GM18909 (cell line): Measurements from ENCODE around the gene SLFN5.
"Not testable (repeated sequence)": the region's sequence is repeated elsewhere in the genome, so short reads cannot be mapped to it uniquely, and the experiment has no call there.

ENCODE experiments used
- ATAC-seq: cut with Tn5 transposase; IDR thresholded peaks from one replicate; pipeline ENCODE4 v1.9.1; 2021; ENCODE audit warnings: mild to moderate bottlenecking; ENCODE audit not compliant: unreplicated experiment, poor library complexity

Gene SLFN5

GRCh38 chr17:35242805-35243560 lies at the start of gene SLFN5:
SLFN5 (plus strand) TSS chr17:35243072; CDS start chr17:35258691, 15,619 bp downstream.
- ATAC-seq: peak; percentile 81

GRCh38 chr17:35194001-35194400 lies 48.9 kb upstream of the SLFN5 start, which contains the start of gene SLC35G3:
SLC35G3 (minus strand) TSS chr17:35194393; CDS start chr17:35194307, 86 bp downstream.
- ATAC-seq: not testable (repeated sequence)

GRCh38 chr17:35195062-35195461 lies 47.8 kb upstream of the SLFN5 start:
- not testable (repeated sequence) for ATAC-seq

- ATAC-seq: not testable (repeated sequence)
Measured at GRCh38 chr17:35202582-35202981, 40.3 kb upstream of the SLFN5 start.

GRCh38 chr17:35210741-35211140 lies 32.1 kb upstream of the SLFN5 start:
- ATAC-seq: no peak

GRCh38 chr17:35212668-35213067 lies 30.2 kb upstream of the SLFN5 start:
- ATAC-seq: no peak

- ATAC-seq: no peak
Measured at GRCh38 chr17:35213412-35213940, 29.4 kb upstream of the SLFN5 start.

GRCh38 chr17:35214192-35214591 lies 28.7 kb upstream of the SLFN5 start:
- ATAC-seq: no peak

GRCh38 chr17:35214631-35215273 lies 28.1 kb upstream of the SLFN5 start:
- ATAC-seq: no peak

- no peak for ATAC-seq
Measured at GRCh38 chr17:35217107-35217506, 25.8 kb upstream of the SLFN5 start.

GRCh38 chr17:35218915-35219314 lies 24.0 kb upstream of the SLFN5 start:
- no peak for ATAC-seq

- ATAC-seq: no peak
Measured at GRCh38 chr17:35222452-35222851, 20.4 kb upstream of the SLFN5 start.

- no peak for ATAC-seq
Measured at GRCh38 chr17:35224436-35224835, 18.4 kb upstream of the SLFN5 start.

GRCh38 chr17:35227546-35227945 lies 15.3 kb upstream of the SLFN5 start:
- no peak for ATAC-seq

- no peak for ATAC-seq
Measured at GRCh38 chr17:35229638-35230037, 13.2 kb upstream of the SLFN5 start.

GRCh38 chr17:35234315-35234714 lies 8.6 kb upstream of the SLFN5 start:
- not testable (repeated sequence) for ATAC-seq

- no peak for ATAC-seq
Measured at GRCh38 chr17:35235289-35235688, 7.6 kb upstream of the SLFN5 start.

- no peak for ATAC-seq
Measured at GRCh38 chr17:35235917-35236316, 7.0 kb upstream of the SLFN5 start.

GRCh38 chr17:35236821-35237220 lies 6.1 kb upstream of the SLFN5 start:
- ATAC-seq: no peak

GRCh38 chr17:35238821-35239220 lies 4.1 kb upstream of the SLFN5 start:
- no peak for ATAC-seq

GRCh38 chr17:35239823-35240222 lies 3.0 kb upstream of the SLFN5 start:
- ATAC-seq: no peak
